Lower leg skin (tissue), 4 donors: ENCODE results near the gene TRPC3. TPM values are rescaled to one million over a fixed set of nuclear protein-coding genes. Genes with fewer than 3 reads are reported as not detected.

Experiments
- DNase-seq, 2 donors: peaks; one replicate each; pipeline ENCODE4 v3.0.0-alpha.2; 2019; ENCODE audit warnings: low spot score in 2 of 2
- H3K4me3 ChIP-seq: fragments of 200-600 bp; sonication (generic); 2 replicates; pipeline ENCODE4 v1.5.1; 2017; ENCODE audit warnings: mild to moderate bottlenecking, low read depth; ENCODE audit not compliant: poor library complexity, severe bottlenecking
- CTCF ChIP-seq, 3 donors: fragments of 450-650 bp; IDR thresholded peaks; one replicate each; pipeline ENCODE4 v1.5.1; 2016; ENCODE audit warnings: antibody characterized with exemption in 3 of 3, mild to moderate bottlenecking in 3 of 3, moderate library complexity in 2 of 3
- POLR2A ChIP-seq, 2 donors: fragments of 450-650 bp; IDR thresholded peaks; one replicate each; pipeline ENCODE4 v1.6.1; 2016 to 2017; ENCODE audit warnings: antibody characterized with exemption in 2 of 2, mild to moderate bottlenecking in 1 of 2, moderate library complexity in 1 of 2
- WGBS, 2 donors: methylation state at CpG; one replicate each; pipeline ENCODE4 v1.1.5; 2018; 5-methylcytosine and 5-hydroxymethylcytosine counted together
- intact Hi-C: fragments of 100-400 bp; cut with DNase I; formaldehyde crosslinking; loops from one replicate; pipeline ENCODE4 v1.15.0; 2023; ENCODE audit warnings: low total_unique reads
- total RNA-seq, 4 donors: library from RNA; depleted of rRNA; stranded (reverse); fragments of >200 nt; gene quantifications; one replicate each; pipeline ENCODE4 v1.1.0, GENCODE V29; 2016

TRPC3 gene
- total RNA-seq, 4 donors from 2014 or later = 0.06 to 0.38 (median 0.25) TPM

GRCh38 chr4:121950680-121951520 lies 960 bp downstream of the TRPC3 start:
- WGBS, 2 donors = 0% methylated on average over 35 to 46 of the region's 76 CpGs
- intact Hi-C loops = no loop called here
- TF ChIP-seq CTCF (IDR thresholded peaks at IDR 0.05) (no peak), POLR2A (IDR thresholded peaks at IDR 0.05) (no peak)
- DNase-seq = peak in 1 of 2 donors; percentile 84
- H3K4me3 ChIP-seq = peak overlapping the region; percentile 22

GRCh38 chr4:121950212-121950679 lies 1.6 kb downstream of the TRPC3 start:
- peak overlapping the region; percentile 22 for H3K4me3 ChIP-seq
- intact Hi-C loops = no loop called here
- DNase-seq = peak; percentile 24 to 90
- TF ChIP-seq POLR2A (IDR thresholded peaks at IDR 0.05) = no peak
- no peak for TF ChIP-seq CTCF (IDR thresholded peaks at IDR 0.05)
- 1% methylated on average over 34 of the region's 34 CpGs for WGBS, 2 donors

GRCh38 chr4:121946644-121947043 lies 5.2 kb downstream of the TRPC3 start:
- H3K4me3 ChIP-seq = no peak overlapping the region
- TF ChIP-seq POLR2A (IDR thresholded peaks at IDR 0.05) (no peak), CTCF (IDR thresholded peaks at IDR 0.05) (no peak)
- intact Hi-C loops = no loop called here
- DNase-seq = no peak
- WGBS, 2 donors = 92 to 96% methylated on average over 3 of the region's 3 CpGs

- no peak for TF ChIP-seq POLR2A (IDR thresholded peaks at IDR 0.05)
- no peak for TF ChIP-seq CTCF (IDR thresholded peaks at IDR 0.05)
- no peak overlapping the region for H3K4me3 ChIP-seq
- 57% methylated on average over 4 of the region's 4 CpGs for WGBS, 2 donors
- DNase-seq = no peak
- intact Hi-C loops = no loop called here
These were observed 7.9 kb downstream of the TRPC3 start for GRCh38 chr4:121943941-121944340.

GRCh38 chr4:121939690-121940089 lies 12.2 kb downstream of the TRPC3 start:
- intact Hi-C loops = no loop called here
- TF ChIP-seq CTCF (IDR thresholded peaks at IDR 0.05) (no peak), POLR2A (IDR thresholded peaks at IDR 0.05) (no peak)
- no peak overlapping the region for H3K4me3 ChIP-seq
- 52 to 81% methylated on average over 3 of the region's 3 CpGs for WGBS, 2 donors
- DNase-seq = no peak
